Lower lobe of right lung (tissue), 2 donors: ENCODE data around the gene FBXW5. TPM values are rescaled to one million over a fixed set of nuclear protein-coding genes. Genes with fewer than 3 reads are reported as not detected.

ENCODE experiments used
- ATAC-seq, 2 donors: fragments of 200-7000 bp; cut with Tn5 transposase; one replicate each; pipeline ENCODE4 v1.9.1; 2020 to 2022; ENCODE audit warnings: mild to moderate bottlenecking in 2 of 2, moderate library complexity in 2 of 2
- DNase-seq: peaks from one replicate; pipeline ENCODE4 v3.0.0-alpha.2; 2020
- H3K27ac ChIP-seq: fragments of 200-600 bp; one replicate; pipeline ENCODE4 v1.8.0; 2022
- H3K27me3 ChIP-seq: fragments of 200-600 bp; one replicate; pipeline ENCODE4 v1.8.0; 2022; ENCODE audit warnings: low read depth
- H3K36me3 ChIP-seq: fragments of 200-600 bp; one replicate; pipeline ENCODE4 v1.8.0; 2022; ENCODE audit warnings: mild to moderate bottlenecking
- H3K4me1 ChIP-seq: fragments of 200-600 bp; one replicate; pipeline ENCODE4 v1.8.0; 2022
- H3K4me3 ChIP-seq: fragments of 200-600 bp; one replicate; pipeline ENCODE4 v1.8.0; 2022; ENCODE audit warnings: mild to moderate bottlenecking
- H3K9me3 ChIP-seq: fragments of 200-600 bp; one replicate; pipeline ENCODE4 v1.8.0; 2022
- CTCF ChIP-seq: fragments of 200-600 bp; IDR thresholded peaks from one replicate; pipeline ENCODE4 v1.8.0; 2022; ENCODE audit warnings: antibody characterized with exemption, mild to moderate bottlenecking
- intact Hi-C: fragments of 100-400 bp; cut with DNase I; formaldehyde crosslinking; loops from one replicate; pipeline ENCODE4 v1.11.0; 2022
- total RNA-seq: library from RNA; stranded (reverse); fragmentation: NEBNext Ultra II Directional; extraction: Animal tissue kit (Norgen Biotek cat#: 25700); gene quantifications from one replicate; pipeline ENCODE4 v1.2.1, GENCODE V29; 2021
- donor health status: DM: no; HTN: yes; CAD: no; lungs with severe emphysema.

FBXW5 gene
- total RNA-seq, 1 donor from 2014 or later: 83.2 TPM

- Histone ChIP-seq H3K27me3 (no peaks in the 10 kb centered on the region), H3K4me3 (peak overlapping the region; percentile 21), H3K4me1 (peaks cover 41% of the 10 kb centered on the region), H3K9me3 (no peaks in the 10 kb centered on the region), H3K36me3 (peaks cover 34% of the 10 kb centered on the region), H3K27ac (peak overlapping the region; percentile 84)
- intact Hi-C loops: no loop called here
- DNase-seq (no peak), ATAC-seq (peak; percentile 52 to 63)
- TF ChIP-seq CTCF: no peak
Measured at GRCh38 chr9:136901516-136902258, 42.9 kb downstream of the FBXW5 start.

- ATAC-seq (peak; percentile 75 to 86), DNase-seq (peak; percentile 79)
- Histone ChIP-seq H3K9me3 (no peaks in the 10 kb centered on the region), H3K4me3 (no peak overlapping the region), H3K4me1 (peaks cover 41% of the 10 kb centered on the region), H3K27ac (peak overlapping the region; percentile 84), H3K27me3 (no peaks in the 10 kb centered on the region), H3K36me3 (peaks cover 28% of the 10 kb centered on the region)
- intact Hi-C loops: no loop called here
- no peak for TF ChIP-seq CTCF
Measured at GRCh38 chr9:136900988-136901515, 43.5 kb downstream of the FBXW5 start.

GRCh38 chr9:136900556-136900955 is 44.0 kb downstream of the FBXW5 start:
- H3K9me3 ChIP-seq: no peaks in the 10 kb centered on the region
- peaks cover 27% of the 10 kb centered on the region for H3K36me3 ChIP-seq
- H3K4me1 ChIP-seq: peaks cover 41% of the 10 kb centered on the region
- no peak for TF ChIP-seq CTCF
- H3K27me3 ChIP-seq: no peaks in the 10 kb centered on the region
- DNase-seq (no peak), ATAC-seq (no peak)
- peak overlapping the region; percentile 84 for H3K27ac ChIP-seq
- intact Hi-C loops: no loop called here
- H3K4me3 ChIP-seq: no peak overlapping the region

GRCh38 chr9:136899196-136899595 is 45.3 kb downstream of the FBXW5 start:
- no peak for DNase-seq
- Histone ChIP-seq H3K4me3 (no peak overlapping the region), H3K9me3 (no peaks in the 10 kb centered on the region), H3K27me3 (no peaks in the 10 kb centered on the region), H3K36me3 (peaks cover 27% of the 10 kb centered on the region), H3K27ac (no peak overlapping the region), H3K4me1 (peaks cover 41% of the 10 kb centered on the region)
- ATAC-seq: no peak
- TF ChIP-seq CTCF: no peak
- intact Hi-C loops: no loop called here

GRCh38 chr9:136898483-136899100 is 45.9 kb downstream of the FBXW5 start:
- intact Hi-C loops: no loop called here
- DNase-seq (no peak), ATAC-seq (no peak)
- no peak for TF ChIP-seq CTCF
- peaks cover 23% of the 10 kb centered on the region for H3K36me3 ChIP-seq
- H3K9me3 ChIP-seq: no peaks in the 10 kb centered on the region
- no peaks in the 10 kb centered on the region for H3K27me3 ChIP-seq
- H3K4me3 ChIP-seq: no peak overlapping the region
- no peak overlapping the region for H3K27ac ChIP-seq
- peaks cover 35% of the 10 kb centered on the region for H3K4me1 ChIP-seq
